SH-SY5Y (cell line): Measurements from ENCODE around the gene HOXA13.

Experiments used
- GATA2 ChIP-seq: IDR thresholded peaks from 2 replicates; pipeline ENCODE4 v1.6.1; 2011; ENCODE audit warnings: mild to moderate bottlenecking, low read depth, low read length
- GATA3 ChIP-seq: IDR thresholded peaks from 2 replicates; pipeline ENCODE4 v1.6.1; 2011; ENCODE audit warnings: low read depth, mild to moderate bottlenecking, low read length, moderate library complexity

- no peak for TF ChIP-seq GATA2
- no peak for TF ChIP-seq GATA3
Measured at GRCh38 chr7:27149842-27150567, 49.9 kb downstream of the HOXA13 start.
